WTC11 (cell line): ENCODE data around the gene NPAS3.

Source experiments
- CBFB ChIP-seq: sonication (generic); formaldehyde crosslinking; IDR thresholded peaks from 2 replicates; pipeline ENCODE4 v1.8.1; 2022; ENCODE audit warnings: mild to moderate bottlenecking, low read depth, missing genetic modification reagents
- CTCF ChIP-seq: fragments of 200-600 bp; IDR thresholded peaks from 2 replicates; pipeline ENCODE4 v1.8.0; 2022; ENCODE audit warnings: antibody characterized with exemption
- ESRRA ChIP-seq: sonication (generic); formaldehyde crosslinking; IDR thresholded peaks from 2 replicates; pipeline ENCODE4 v1.8.1; 2022; ENCODE audit warnings: mild to moderate bottlenecking, missing genetic modification reagents, borderline replicate concordance
- KAT7 ChIP-seq: sonication (generic); formaldehyde crosslinking; IDR thresholded peaks from 2 replicates; pipeline ENCODE4 v1.8.1; 2023; ENCODE audit warnings: missing genetic modification reagents, mild to moderate bottlenecking, borderline replicate concordance
- NR1H2 ChIP-seq: sonication (generic); formaldehyde crosslinking; IDR thresholded peaks from 2 replicates; pipeline ENCODE4 v1.9.0; 2021; ENCODE audit warnings: mild to moderate bottlenecking, moderate library complexity, missing genetic modification reagents
- SP1 ChIP-seq: sonication (generic); formaldehyde crosslinking; conservative IDR thresholded peaks from 2 replicates; pipeline ENCODE4 v1.8.1; 2022; ENCODE audit warnings: missing genetic modification reagents
- TEAD4 ChIP-seq: sonication (generic); formaldehyde crosslinking; IDR thresholded peaks from 2 replicates; pipeline ENCODE4 v1.8.0; 2022; ENCODE audit warnings: mild to moderate bottlenecking, missing genetic modification reagents
- USF2 ChIP-seq: sonication (generic); formaldehyde crosslinking; IDR thresholded peaks from 2 replicates; pipeline ENCODE4 v1.8.1; 2023; ENCODE audit warnings: mild to moderate bottlenecking, missing genetic modification reagents, moderate library complexity
- ZBTB21 ChIP-seq: sonication (generic); formaldehyde crosslinking; IDR thresholded peaks from 2 replicates; pipeline ENCODE4 v1.8.1; 2023; ENCODE audit warnings: mild to moderate bottlenecking, missing genetic modification reagents, borderline replicate concordance
- ZNF232 ChIP-seq: sonication (generic); formaldehyde crosslinking; IDR thresholded peaks from 2 replicates; pipeline ENCODE4 v1.8.0; 2022; ENCODE audit warnings: mild to moderate bottlenecking, missing genetic modification reagents
- TF ChIP-seq, protein P1 (sequence below): sonication (generic); formaldehyde crosslinking; IDR thresholded peaks from 2 replicates; pipeline ENCODE4 v1.8.1; 2023; ENCODE audit warnings: mild to moderate bottlenecking, missing genetic modification reagents, borderline replicate concordance
- TF ChIP-seq, protein P2 (sequence below): sonication (generic); formaldehyde crosslinking; conservative IDR thresholded peaks from 2 replicates; pipeline ENCODE4 v1.8.1; 2023; ENCODE audit warnings: mild to moderate bottlenecking, low read depth, missing genetic modification reagents, moderate library complexity
- TF ChIP-seq, protein P3 (sequence below): sonication (generic); formaldehyde crosslinking; IDR thresholded peaks from 2 replicates; pipeline ENCODE4 v1.8.1; 2023; ENCODE audit warnings: mild to moderate bottlenecking, missing genetic modification reagents
- TF ChIP-seq, protein P4 (sequence below): sonication (generic); formaldehyde crosslinking; IDR thresholded peaks from 2 replicates; pipeline ENCODE4 v1.8.0; 2023; ENCODE audit warnings: mild to moderate bottlenecking, missing genetic modification reagents

GRCh38 chr14:33063521-33063920, 124.8 kb downstream of the NPAS3 start:
- TF ChIP-seq ZBTB21 (CRISPR knock-in tag) = no peak
- no peak for TF ChIP-seq ESRRA (CRISPR knock-in tag)
- TF ChIP-seq, protein P1, sequence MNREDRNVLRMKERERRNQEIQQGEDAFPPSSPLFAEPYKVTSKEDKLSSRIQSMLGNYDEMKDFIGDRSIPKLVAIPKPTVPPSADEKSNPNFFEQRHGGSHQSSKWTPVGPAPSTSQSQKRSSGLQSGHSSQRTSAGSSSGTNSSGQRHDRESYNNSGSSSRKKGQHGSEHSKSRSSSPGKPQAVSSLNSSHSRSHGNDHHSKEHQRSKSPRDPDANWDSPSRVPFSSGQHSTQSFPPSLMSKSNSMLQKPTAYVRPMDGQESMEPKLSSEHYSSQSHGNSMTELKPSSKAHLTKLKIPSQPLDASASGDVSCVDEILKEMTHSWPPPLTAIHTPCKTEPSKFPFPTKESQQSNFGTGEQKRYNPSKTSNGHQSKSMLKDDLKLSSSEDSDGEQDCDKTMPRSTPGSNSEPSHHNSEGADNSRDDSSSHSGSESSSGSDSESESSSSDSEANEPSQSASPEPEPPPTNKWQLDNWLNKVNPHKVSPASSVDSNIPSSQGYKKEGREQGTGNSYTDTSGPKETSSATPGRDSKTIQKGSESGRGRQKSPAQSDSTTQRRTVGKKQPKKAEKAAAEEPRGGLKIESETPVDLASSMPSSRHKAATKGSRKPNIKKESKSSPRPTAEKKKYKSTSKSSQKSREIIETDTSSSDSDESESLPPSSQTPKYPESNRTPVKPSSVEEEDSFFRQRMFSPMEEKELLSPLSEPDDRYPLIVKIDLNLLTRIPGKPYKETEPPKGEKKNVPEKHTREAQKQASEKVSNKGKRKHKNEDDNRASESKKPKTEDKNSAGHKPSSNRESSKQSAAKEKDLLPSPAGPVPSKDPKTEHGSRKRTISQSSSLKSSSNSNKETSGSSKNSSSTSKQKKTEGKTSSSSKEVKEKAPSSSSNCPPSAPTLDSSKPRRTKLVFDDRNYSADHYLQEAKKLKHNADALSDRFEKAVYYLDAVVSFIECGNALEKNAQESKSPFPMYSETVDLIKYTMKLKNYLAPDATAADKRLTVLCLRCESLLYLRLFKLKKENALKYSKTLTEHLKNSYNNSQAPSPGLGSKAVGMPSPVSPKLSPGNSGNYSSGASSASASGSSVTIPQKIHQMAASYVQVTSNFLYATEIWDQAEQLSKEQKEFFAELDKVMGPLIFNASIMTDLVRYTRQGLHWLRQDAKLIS = no peak
- TF ChIP-seq CTCF = no peak
- TF ChIP-seq, protein P2, sequence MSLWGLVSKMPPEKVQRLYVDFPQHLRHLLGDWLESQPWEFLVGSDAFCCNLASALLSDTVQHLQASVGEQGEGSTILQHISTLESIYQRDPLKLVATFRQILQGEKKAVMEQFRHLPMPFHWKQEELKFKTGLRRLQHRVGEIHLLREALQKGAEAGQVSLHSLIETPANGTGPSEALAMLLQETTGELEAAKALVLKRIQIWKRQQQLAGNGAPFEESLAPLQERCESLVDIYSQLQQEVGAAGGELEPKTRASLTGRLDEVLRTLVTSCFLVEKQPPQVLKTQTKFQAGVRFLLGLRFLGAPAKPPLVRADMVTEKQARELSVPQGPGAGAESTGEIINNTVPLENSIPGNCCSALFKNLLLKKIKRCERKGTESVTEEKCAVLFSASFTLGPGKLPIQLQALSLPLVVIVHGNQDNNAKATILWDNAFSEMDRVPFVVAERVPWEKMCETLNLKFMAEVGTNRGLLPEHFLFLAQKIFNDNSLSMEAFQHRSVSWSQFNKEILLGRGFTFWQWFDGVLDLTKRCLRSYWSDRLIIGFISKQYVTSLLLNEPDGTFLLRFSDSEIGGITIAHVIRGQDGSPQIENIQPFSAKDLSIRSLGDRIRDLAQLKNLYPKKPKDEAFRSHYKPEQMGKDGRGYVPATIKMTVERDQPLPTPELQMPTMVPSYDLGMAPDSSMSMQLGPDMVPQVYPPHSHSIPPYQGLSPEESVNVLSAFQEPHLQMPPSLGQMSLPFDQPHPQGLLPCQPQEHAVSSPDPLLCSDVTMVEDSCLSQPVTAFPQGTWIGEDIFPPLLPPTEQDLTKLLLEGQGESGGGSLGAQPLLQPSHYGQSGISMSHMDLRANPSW = no peak
- TF ChIP-seq NR1H2 (CRISPR knock-in tag) = no peak
- TF ChIP-seq SP1 (CRISPR knock-in tag) = no peak
- no peak for TF ChIP-seq KAT7 (CRISPR knock-in tag)
- TF ChIP-seq, protein P3, sequence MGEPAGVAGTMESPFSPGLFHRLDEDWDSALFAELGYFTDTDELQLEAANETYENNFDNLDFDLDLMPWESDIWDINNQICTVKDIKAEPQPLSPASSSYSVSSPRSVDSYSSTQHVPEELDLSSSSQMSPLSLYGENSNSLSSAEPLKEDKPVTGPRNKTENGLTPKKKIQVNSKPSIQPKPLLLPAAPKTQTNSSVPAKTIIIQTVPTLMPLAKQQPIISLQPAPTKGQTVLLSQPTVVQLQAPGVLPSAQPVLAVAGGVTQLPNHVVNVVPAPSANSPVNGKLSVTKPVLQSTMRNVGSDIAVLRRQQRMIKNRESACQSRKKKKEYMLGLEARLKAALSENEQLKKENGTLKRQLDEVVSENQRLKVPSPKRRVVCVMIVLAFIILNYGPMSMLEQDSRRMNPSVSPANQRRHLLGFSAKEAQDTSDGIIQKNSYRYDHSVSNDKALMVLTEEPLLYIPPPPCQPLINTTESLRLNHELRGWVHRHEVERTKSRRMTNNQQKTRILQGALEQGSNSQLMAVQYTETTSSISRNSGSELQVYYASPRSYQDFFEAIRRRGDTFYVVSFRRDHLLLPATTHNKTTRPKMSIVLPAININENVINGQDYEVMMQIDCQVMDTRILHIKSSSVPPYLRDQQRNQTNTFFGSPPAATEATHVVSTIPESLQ (CRISPR knock-in tag) = no peak
- TF ChIP-seq CBFB = no peak
- TF ChIP-seq, protein P4, sequence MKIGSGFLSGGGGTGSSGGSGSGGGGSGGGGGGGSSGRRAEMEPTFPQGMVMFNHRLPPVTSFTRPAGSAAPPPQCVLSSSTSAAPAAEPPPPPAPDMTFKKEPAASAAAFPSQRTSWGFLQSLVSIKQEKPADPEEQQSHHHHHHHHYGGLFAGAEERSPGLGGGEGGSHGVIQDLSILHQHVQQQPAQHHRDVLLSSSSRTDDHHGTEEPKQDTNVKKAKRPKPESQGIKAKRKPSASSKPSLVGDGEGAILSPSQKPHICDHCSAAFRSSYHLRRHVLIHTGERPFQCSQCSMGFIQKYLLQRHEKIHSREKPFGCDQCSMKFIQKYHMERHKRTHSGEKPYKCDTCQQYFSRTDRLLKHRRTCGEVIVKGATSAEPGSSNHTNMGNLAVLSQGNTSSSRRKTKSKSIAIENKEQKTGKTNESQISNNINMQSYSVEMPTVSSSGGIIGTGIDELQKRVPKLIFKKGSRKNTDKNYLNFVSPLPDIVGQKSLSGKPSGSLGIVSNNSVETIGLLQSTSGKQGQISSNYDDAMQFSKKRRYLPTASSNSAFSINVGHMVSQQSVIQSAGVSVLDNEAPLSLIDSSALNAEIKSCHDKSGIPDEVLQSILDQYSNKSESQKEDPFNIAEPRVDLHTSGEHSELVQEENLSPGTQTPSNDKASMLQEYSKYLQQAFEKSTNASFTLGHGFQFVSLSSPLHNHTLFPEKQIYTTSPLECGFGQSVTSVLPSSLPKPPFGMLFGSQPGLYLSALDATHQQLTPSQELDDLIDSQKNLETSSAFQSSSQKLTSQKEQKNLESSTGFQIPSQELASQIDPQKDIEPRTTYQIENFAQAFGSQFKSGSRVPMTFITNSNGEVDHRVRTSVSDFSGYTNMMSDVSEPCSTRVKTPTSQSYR (CRISPR knock-in tag) = no peak
- no peak for TF ChIP-seq USF2 (CRISPR knock-in tag)
- TF ChIP-seq ZNF232 (CRISPR knock-in tag) = no peak
- no peak for TF ChIP-seq TEAD4 (CRISPR knock-in tag)
